ENCODE measurements around the gene NEGR1. TPM values are rescaled to one million over a fixed set of nuclear protein-coding genes. Genes with fewer than 3 reads are reported as not detected.

NEGR1 gene
- total and polyA plus RNA-seq, 2 experiments from 2014 or later, result 0.57 to 0.94 TPM

GRCh38 chr1:71592646-71593274 lies 689.6 kb downstream of the NEGR1 start (continued):
- TF ChIP-seq ZNF462 (CRISPR knock-in tag; IDR thresholded peaks at IDR 0.05) (no peak), ETS1 (IDR thresholded peaks at IDR 0.05) (no peak), CREB1 (CRISPR knock-in tag; IDR thresholded peaks at IDR 0.05; ENCODE audit: low read depth) (no peak), ZNF331 (CRISPR knock-in tag; IDR thresholded peaks at IDR 0.05; ENCODE audit: low read depth) (no peak)

DNA sequence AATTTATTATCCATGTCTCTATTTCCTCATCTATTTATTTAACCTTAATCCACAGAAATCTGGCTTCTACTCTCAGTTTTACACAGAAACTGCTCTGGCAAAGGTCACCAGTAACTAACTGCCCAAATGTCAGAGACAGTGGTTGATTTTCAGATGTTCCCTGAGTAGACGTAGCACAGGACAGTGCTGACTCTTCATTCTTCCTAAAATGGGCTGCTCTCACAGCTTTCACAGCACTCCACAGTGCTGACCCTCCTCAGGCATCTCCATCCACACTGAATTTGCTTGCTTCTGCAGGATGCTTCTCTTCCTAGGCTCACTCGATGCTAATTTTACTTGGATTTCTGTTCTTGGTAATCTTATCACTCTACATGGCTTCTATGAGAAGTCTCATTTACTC lies 693.3 kb downstream of the NEGR1 start:
- no peaks in the 10 kb centered on the region for H3K9me3 Mint-ChIP-seq
- peaks cover 14% of the 10 kb centered on the region for H3K4me1 Mint-ChIP-seq
- H3K36me3 Mint-ChIP-seq (ENCODE audit: low read depth), result no peaks in the 10 kb centered on the region
- H3K27me3 Mint-ChIP-seq (ENCODE audit: insufficient read depth, low read depth, poor library complexity), result peaks cover 2% of the 10 kb centered on the region
- ATAC-seq, result peak; percentile 38; the same call in 2 of the 3 replicates
- no peaks in the 10 kb centered on the region for H3K27me3 ChIP-seq (ENCODE audit: insufficient read depth)
- H3K4me2 ChIP-seq, result no peak overlapping the region
- H3K4me1 ChIP-seq (ENCODE audit: insufficient read depth), result peaks cover 12% of the 10 kb centered on the region; the same call in 1 of the 2 replicates
- no peak overlapping the region; the same call in 1 of the 2 replicates for H3K27ac Mint-ChIP-seq
- no peaks in the 10 kb centered on the region for H3K36me3 ChIP-seq (ENCODE audit: insufficient read depth)
- DNase-seq (ENCODE audit: low spot score), result no peak
- TF ChIP-seq EZH2 (IDR thresholded peaks at IDR 0.05; ENCODE audit: low read depth, unreplicated experiment) (no peak), CTCF (conservative IDR thresholded peaks at IDR 0.05; ENCODE audit: low read depth in 2 of 2) (no peak)
- no peak overlapping the region for H3K4me3 ChIP-seq
- H2AFZ ChIP-seq, result no peak overlapping the region
- H3K9me2 ChIP-seq (ENCODE audit: insufficient read depth), result no peaks in the 10 kb centered on the region
- no peak overlapping the region for H3K4me3 Mint-ChIP-seq
- H4K20me1 ChIP-seq (replicated peaks; ENCODE audit: insufficient read depth), result no peaks in the 10 kb centered on the region
- H3K79me2 ChIP-seq (replicated peaks; ENCODE audit: insufficient read depth), result no peaks in the 10 kb centered on the region
- no peak overlapping the region for H3K27ac ChIP-seq (ENCODE audit: low read depth)
- H3F3A ChIP-seq (replicated peaks; ENCODE audit: low read depth), result no peaks in the 10 kb centered on the region

Data from GM23338 (cell line).